Stimulated activated CD8-positive, alpha-beta memory T cell treated with anti-CD3 and anti-CD28 coated beads, Interleukin-7, amount 100 ng/mL, for 4 hours (primary cell): Measurements from ENCODE around the gene UMAD1.

Experiments used
- DNase-seq, 2 donors: peaks; one replicate each; pipeline ENCODE4 v3.0.0-alpha.2; 2020; ENCODE audit warnings: low read depth in 2 of 2

The UMAD1 gene

GRCh38 chr7:7921830-7922229 lies 281.3 kb downstream of the UMAD1 start:
- DNase-seq: no peak

DNA sequence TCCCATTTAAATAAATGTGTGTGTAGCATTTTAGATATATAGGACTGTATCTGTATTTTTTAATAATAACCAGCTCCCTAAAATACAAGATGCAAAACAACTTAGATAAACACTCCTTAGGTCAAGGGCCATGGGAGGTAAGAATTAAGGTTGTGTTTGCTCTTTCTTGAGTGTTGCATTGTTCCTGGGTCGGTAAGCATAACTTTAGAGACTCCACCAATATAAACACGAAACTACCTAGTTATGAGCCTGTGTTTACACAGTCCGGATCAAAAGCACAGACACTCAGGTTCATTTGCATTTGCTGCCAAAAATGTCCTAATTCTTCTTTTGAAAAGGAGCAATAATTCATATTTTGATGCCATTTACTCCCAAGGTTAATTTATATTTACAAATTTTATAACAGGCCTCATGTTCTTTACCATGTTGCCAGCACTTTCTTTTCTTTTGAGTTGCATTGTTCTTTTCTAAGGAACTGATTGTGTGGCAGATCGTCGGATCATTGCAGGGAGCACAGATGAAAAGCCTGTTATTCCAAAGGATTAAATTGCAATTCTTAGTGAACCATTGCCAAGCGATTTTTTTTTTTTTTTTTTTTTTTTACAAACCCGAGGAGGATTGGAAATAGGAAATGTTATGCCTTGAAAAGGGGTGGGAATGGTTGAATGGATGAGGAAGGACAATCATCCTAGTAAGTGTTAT lies 282.3 kb downstream of the UMAD1 start:
- DNase-seq: no peak

GRCh38 chr7:7923818-7924217 lies 283.3 kb downstream of the UMAD1 start:
- DNase-seq: no peak

DNA sequence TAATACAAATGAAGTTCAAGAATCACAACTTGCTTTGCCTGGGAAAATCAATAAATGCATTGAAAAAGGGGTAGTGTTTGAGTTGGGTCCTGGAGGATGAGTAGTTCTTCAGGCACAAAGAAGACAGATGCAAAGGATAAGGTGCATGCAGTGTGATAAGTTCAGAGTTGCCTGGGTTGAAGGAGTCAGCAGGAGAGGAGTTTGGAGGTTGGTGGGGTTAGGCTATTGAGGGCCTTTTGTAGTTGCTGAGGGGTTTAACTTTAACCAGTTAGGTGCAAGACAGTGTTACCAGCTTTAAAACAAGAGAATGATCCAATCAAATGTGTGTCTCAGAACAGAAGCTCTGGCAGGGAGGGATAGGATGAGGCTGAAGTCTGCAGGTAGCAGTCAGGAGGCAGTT lies 283.8 kb downstream of the UMAD1 start:
- no peak for DNase-seq
